ENCODE results near the gene GLE1.

DNA sequence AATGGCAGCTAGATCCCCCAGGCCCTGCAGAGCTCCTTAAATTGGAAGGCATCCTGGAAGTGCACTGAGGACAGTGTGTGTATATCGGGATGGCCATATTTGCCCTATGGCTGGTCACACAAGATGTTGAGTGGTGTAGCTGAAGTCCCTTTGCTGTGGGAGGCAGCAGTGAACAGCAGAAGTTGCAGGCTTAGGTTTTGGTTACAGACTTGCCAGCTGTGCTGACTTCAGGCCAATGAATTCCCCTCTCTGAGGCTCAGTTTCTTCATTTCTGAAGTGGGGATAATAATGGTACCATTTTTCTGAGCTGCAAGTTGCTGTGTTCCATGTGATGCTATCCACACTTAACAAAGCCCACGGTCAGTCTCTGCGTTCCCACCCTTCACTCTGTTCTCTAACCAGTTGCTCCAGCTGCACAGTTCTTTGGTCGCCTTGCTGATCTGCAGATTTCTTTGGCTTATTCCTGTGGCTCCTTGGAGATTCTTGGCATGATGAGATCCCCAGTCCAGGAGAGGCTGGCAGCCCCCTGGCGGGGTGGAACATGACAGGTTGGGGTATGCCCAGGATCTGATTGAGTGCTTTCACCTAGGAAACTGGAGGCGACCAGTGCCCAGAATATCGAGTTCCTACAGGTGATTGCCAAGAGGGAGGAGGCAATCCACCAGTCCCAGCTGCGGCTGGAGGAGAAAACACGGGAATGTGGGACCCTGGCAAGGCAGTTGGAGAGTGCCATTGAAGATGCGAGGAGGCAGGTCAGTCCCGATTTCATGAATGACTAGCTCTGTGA lies 6.5 kb upstream of the GLE1 start:
- TF ChIP-seq TCF7L2 (IDR thresholded peaks at IDR 0.05; ENCODE audit: borderline replicate concordance, extremely low read depth, insufficient read depth, insufficient read length) (no peak), FOSL1 (IDR thresholded peaks at IDR 0.05; ENCODE audit: low read depth) (no peak), EZH2 (IDR thresholded peaks at IDR 0.05) (no peak), POLR2AphosphoS5 (IDR thresholded peaks at IDR 0.05; ENCODE audit: low read depth, low read length) (no peak), SIN3A (IDR thresholded peaks at IDR 0.05; ENCODE audit: low read depth) (no peak), ELF1 (IDR thresholded peaks at IDR 0.05; ENCODE audit: borderline replicate concordance, low read depth) (no peak), ZNF274 (IDR thresholded peaks at IDR 0.05; ENCODE audit: low read depth, low read length) (no peak), SRF (IDR thresholded peaks at IDR 0.05; ENCODE audit: low read depth) (no peak)
- TF ChIP-seq, protein P1, sequence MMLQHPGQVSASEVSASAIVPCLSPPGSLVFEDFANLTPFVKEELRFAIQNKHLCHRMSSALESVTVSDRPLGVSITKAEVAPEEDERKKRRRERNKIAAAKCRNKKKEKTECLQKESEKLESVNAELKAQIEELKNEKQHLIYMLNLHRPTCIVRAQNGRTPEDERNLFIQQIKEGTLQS (IDR thresholded peaks at IDR 0.05): no peak
- TF ChIP-seq, protein P2, sequence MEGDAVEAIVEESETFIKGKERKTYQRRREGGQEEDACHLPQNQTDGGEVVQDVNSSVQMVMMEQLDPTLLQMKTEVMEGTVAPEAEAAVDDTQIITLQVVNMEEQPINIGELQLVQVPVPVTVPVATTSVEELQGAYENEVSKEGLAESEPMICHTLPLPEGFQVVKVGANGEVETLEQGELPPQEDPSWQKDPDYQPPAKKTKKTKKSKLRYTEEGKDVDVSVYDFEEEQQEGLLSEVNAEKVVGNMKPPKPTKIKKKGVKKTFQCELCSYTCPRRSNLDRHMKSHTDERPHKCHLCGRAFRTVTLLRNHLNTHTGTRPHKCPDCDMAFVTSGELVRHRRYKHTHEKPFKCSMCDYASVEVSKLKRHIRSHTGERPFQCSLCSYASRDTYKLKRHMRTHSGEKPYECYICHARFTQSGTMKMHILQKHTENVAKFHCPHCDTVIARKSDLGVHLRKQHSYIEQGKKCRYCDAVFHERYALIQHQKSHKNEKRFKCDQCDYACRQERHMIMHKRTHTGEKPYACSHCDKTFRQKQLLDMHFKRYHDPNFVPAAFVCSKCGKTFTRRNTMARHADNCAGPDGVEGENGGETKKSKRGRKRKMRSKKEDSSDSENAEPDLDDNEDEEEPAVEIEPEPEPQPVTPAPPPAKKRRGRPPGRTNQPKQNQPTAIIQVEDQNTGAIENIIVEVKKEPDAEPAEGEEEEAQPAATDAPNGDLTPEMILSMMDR (IDR thresholded peaks at IDR 0.05 in 2 of 3, conservative IDR thresholded peaks at IDR 0.05 in 1 of 3; ENCODE audit: borderline replicate concordance in 1 of 3, insufficient read depth in 1 of 3, low read depth in 2 of 3, low read length in 2 of 3): no peak
- TF ChIP-seq, protein P3, sequence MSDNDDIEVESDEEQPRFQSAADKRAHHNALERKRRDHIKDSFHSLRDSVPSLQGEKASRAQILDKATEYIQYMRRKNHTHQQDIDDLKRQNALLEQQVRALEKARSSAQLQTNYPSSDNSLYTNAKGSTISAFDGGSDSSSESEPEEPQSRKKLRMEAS (IDR thresholded peaks at IDR 0.05): no peak
